Bronchial epithelial cell (primary cell): ENCODE data around the gene KCNK3. TPM values are rescaled to one million over a fixed set of nuclear protein-coding genes. Genes with fewer than 3 reads are reported as not detected.
A peak's percentile ranks its signal among the peaks of the same experiment; 100 is the strongest.

ENCODE experiments used
- DNase-seq: peaks from one replicate; pipeline ENCODE4 v3.0.0-alpha.2; 2010; ENCODE audit warnings: low read depth
- FAIRE-seq: peaks from 2 replicates; lab custom pipeline; 2011; peaks lifted over from hg19 to GRCh38; lab: Jason Lieb, UNC
- H3K27me3 ChIP-seq: 2 replicates; pipeline ENCODE4 v1.5.1; 2011; ENCODE audit warnings: low read length; ENCODE audit not compliant: control insufficient read depth, insufficient read depth
- H3K36me3 ChIP-seq: 2 replicates; pipeline ENCODE4 v1.5.1; 2011; ENCODE audit warnings: low read length; ENCODE audit not compliant: control insufficient read depth, insufficient read depth
- H3K4me3 ChIP-seq: 2 replicates; pipeline ENCODE4 v1.5.1; 2011; ENCODE audit warnings: mild to moderate bottlenecking, low read depth, low read length, control low read depth
- CTCF ChIP-seq: IDR thresholded peaks from 2 replicates; pipeline ENCODE4 v1.5.1; 2011; ENCODE audit warnings: mild to moderate bottlenecking, moderate library complexity, low read length, control low read depth, inconsistent platforms; ENCODE audit not compliant: insufficient read depth, severe bottlenecking
- total RNA-seq: library from RNA; depleted of rRNA; stranded (reverse); fragments of >200 nt; gene quantifications from 2 replicates; pipeline ENCODE4 v1.2.1, GENCODE V29; 2014

The KCNK3 gene
- total RNA-seq, 1 donor from 2014 or later, result not detected

- DNase-seq, result no peak
Observed at GRCh38 chr2:26763019-26763418, 70.5 kb downstream of the KCNK3 start.

GRCh38 chr2:26764078-26764887, 71.8 kb downstream of the KCNK3 start, which contains the start of gene SLC35F6:
SLC35F6 (plus strand) TSS chr2:26764284; CDS start chr2:26764350, 66 bp downstream.
- peak within 1 kb of the TSS; percentile 95 for H3K4me3 ChIP-seq
- FAIRE-seq (no peak), DNase-seq (peak; percentile 47)
- peaks cover 5% of the 10 kb centered on the region for H3K36me3 ChIP-seq
- no peak for TF ChIP-seq CTCF
- no peaks in the 10 kb centered on the region for H3K27me3 ChIP-seq

More at GRCh38 chr2:26763019-26763418, 70.5 kb downstream of the KCNK3 start:
- H3K27me3 ChIP-seq, result no peaks in the 10 kb centered on the region
- no peak for TF ChIP-seq CTCF
- H3K36me3 ChIP-seq, result peaks cover 5% of the 10 kb centered on the region
- FAIRE-seq, result no peak
- H3K4me3 ChIP-seq, result no peak overlapping the region

GRCh38 chr2:26764906-26765305, 72.4 kb downstream of the KCNK3 start:
- FAIRE-seq, result no peak

GRCh38 chr2:26765475-26766200, 73.1 kb downstream of the KCNK3 start:
- H3K36me3 ChIP-seq, result peaks cover 5% of the 10 kb centered on the region
- peak overlapping the region; percentile 95 for H3K4me3 ChIP-seq
- TF ChIP-seq CTCF, result no peak
- FAIRE-seq, result no peak
- peak; percentile 54 for DNase-seq
- H3K27me3 ChIP-seq, result no peaks in the 10 kb centered on the region

More at GRCh38 chr2:26764906-26765305, 72.4 kb downstream of the KCNK3 start:
- Histone ChIP-seq H3K27me3 (no peaks in the 10 kb centered on the region), H3K4me3 (peak overlapping the region; percentile 95), H3K36me3 (peaks cover 5% of the 10 kb centered on the region)
- no peak for TF ChIP-seq CTCF
- no peak for DNase-seq

- peaks cover 5% of the 10 kb centered on the region for H3K36me3 ChIP-seq
- FAIRE-seq (no peak), DNase-seq (no peak)
- TF ChIP-seq CTCF, result no peak
- H3K4me3 ChIP-seq, result no peak overlapping the region
- no peaks in the 10 kb centered on the region for H3K27me3 ChIP-seq
Observed at GRCh38 chr2:26767129-26767528, 74.6 kb downstream of the KCNK3 start.
